ENCODE data around the gene MLC1. TPM values are rescaled to one million over a fixed set of nuclear protein-coding genes. Genes with fewer than 3 reads are reported as not detected.

Gene MLC1
- total RNA-seq, 2 donors from 2014 or later: 0.18 TPM; not detected in 1

DNA sequence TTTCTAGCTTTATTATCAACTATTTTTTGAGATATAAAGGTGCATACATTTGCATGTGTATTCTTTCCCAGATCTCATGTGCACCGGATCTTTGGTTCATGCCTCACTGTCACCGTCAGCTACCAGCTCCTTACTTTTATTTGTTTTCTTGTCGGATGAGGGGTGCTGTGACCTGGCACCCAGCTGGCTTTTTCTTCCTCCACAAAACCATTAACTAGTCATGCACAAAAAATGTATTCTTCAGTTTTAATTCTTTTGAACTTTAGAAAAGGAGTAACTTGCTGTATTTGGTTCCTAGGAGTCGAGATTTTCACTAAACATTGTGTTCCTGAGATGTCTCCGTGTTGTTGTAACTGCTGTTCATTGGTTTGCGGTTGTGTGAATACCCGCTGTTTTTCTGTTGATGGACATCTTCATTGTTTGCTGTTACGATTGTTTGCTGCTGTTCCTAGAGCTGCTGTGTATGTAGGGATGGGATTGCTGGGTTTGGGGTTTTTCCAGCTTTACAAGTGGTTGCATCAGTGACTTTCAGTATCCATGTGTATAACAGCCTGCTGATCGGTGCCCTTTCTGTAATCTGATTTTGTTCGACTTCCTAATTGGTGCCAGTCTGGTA, 44.0 kb upstream of the MLC1 start:
- peaks cover 4% of the 10 kb centered on the region for H3K9me3 Mint-ChIP-seq
- no peak for DNase-seq
- H3K27me3 Mint-ChIP-seq (ENCODE audit: insufficient read depth): peaks cover 2% of the 10 kb centered on the region
- no peak overlapping the region for H3K4me3 ChIP-seq (ENCODE audit: low read length)
- no peaks in the 10 kb centered on the region for H3K36me3 ChIP-seq (ENCODE audit: control insufficient read depth, insufficient read depth, low read length)
- H3K36me3 Mint-ChIP-seq (ENCODE audit: low read depth): no peaks in the 10 kb centered on the region
- H3K27ac Mint-ChIP-seq: no peak overlapping the region
- WGBS, 2 experiments (ENCODE audit: insufficient coverage in 1 of 2, insufficient read length in 1 of 2): 58 to 90% methylated on average over 5 to 10 of the region's 10 CpGs
- no peak overlapping the region for H3K4me3 Mint-ChIP-seq
- no peaks in the 10 kb centered on the region for H3K4me1 ChIP-seq (ENCODE audit: control insufficient read depth, insufficient read depth, low read length)
- no peaks in the 10 kb centered on the region for H3K27me3 ChIP-seq (ENCODE audit: control insufficient read depth, insufficient read depth, low read length, poor library complexity, severe bottlenecking)
- H3K4me1 Mint-ChIP-seq: no peaks in the 10 kb centered on the region
- no peaks in the 10 kb centered on the region for H3K9me3 ChIP-seq (ENCODE audit: control insufficient read depth, low read length)
- no peak for TF ChIP-seq CTCF (conservative IDR thresholded peaks at IDR 0.05)
- no peak overlapping the region for H3K27ac ChIP-seq (ENCODE audit: low read depth, low read length)
- no peak overlapping the region for H3K9ac ChIP-seq (ENCODE audit: extremely low read depth, low read length, poor library complexity, severe bottlenecking)

GRCh38 chr22:50125029-50125428, 39.8 kb upstream of the MLC1 start:
- H3K4me1 Mint-ChIP-seq: no peaks in the 10 kb centered on the region
- peaks cover 7% of the 10 kb centered on the region for H3K9me3 ChIP-seq (ENCODE audit: control insufficient read depth, low read length)
- no peaks in the 10 kb centered on the region for H3K36me3 Mint-ChIP-seq (ENCODE audit: low read depth)
- no peak for DNase-seq
- H3K27ac ChIP-seq (ENCODE audit: low read depth, low read length): no peak overlapping the region
- no peak overlapping the region for H3K9ac ChIP-seq (ENCODE audit: extremely low read depth, low read length, poor library complexity, severe bottlenecking)
- no peak overlapping the region for H3K4me3 ChIP-seq (ENCODE audit: low read length)
- no peaks in the 10 kb centered on the region for H3K36me3 ChIP-seq (ENCODE audit: control insufficient read depth, insufficient read depth, low read length)
- H3K27me3 Mint-ChIP-seq (ENCODE audit: insufficient read depth): peaks cover 10% of the 10 kb centered on the region
- H3K4me3 Mint-ChIP-seq: no peak overlapping the region
- H3K4me1 ChIP-seq (ENCODE audit: control insufficient read depth, insufficient read depth, low read length): no peaks in the 10 kb centered on the region
- H3K27ac Mint-ChIP-seq: no peak overlapping the region
- no peaks in the 10 kb centered on the region for H3K27me3 ChIP-seq (ENCODE audit: control insufficient read depth, insufficient read depth, low read length, poor library complexity, severe bottlenecking)
- no peak for TF ChIP-seq CTCF (conservative IDR thresholded peaks at IDR 0.05)
- 89 to 95% methylated on average over 7 to 9 of the region's 9 CpGs for WGBS, 2 experiments (ENCODE audit: insufficient coverage in 1 of 2, insufficient read length in 1 of 2)
- peaks cover 19% of the 10 kb centered on the region for H3K9me3 Mint-ChIP-seq

DNA sequence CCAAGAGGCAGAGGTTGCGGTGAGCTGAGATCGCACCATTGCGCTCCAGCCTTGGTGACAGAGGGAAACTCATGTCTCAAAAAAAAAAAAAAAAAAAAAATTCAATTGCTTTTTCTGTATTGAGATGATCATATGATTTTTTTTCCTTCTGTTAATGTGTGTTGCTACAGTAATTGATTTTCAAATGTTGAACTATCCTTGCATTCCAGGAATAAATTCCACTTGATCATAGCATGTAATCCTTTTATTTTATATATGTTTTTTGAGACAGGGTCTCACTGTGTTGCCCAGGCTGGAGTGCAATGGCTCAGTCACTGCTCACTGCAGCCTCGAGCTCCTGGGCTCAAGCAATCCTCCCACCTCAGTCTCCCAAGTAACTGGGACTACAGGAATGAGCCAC, 37.9 kb upstream of the MLC1 start:
- no peak for TF ChIP-seq CTCF (conservative IDR thresholded peaks at IDR 0.05)
- H3K36me3 Mint-ChIP-seq (ENCODE audit: low read depth): no peaks in the 10 kb centered on the region
- no peaks in the 10 kb centered on the region for H3K27me3 ChIP-seq (ENCODE audit: control insufficient read depth, insufficient read depth, low read length, poor library complexity, severe bottlenecking)
- no peaks in the 10 kb centered on the region for H3K36me3 ChIP-seq (ENCODE audit: control insufficient read depth, insufficient read depth, low read length)
- DNase-seq: no peak
- peaks cover 10% of the 10 kb centered on the region for H3K27me3 Mint-ChIP-seq (ENCODE audit: insufficient read depth)
- no peak overlapping the region for H3K4me3 ChIP-seq (ENCODE audit: low read length)
- no peak overlapping the region for H3K27ac Mint-ChIP-seq
- 96 to 100% methylated on average over 1 to 4 of the region's 4 CpGs for WGBS, 2 experiments (ENCODE audit: insufficient coverage in 1 of 2, insufficient read length in 1 of 2)
- no peak overlapping the region for H3K9ac ChIP-seq (ENCODE audit: extremely low read depth, low read length, poor library complexity, severe bottlenecking)
- no peaks in the 10 kb centered on the region for H3K4me1 ChIP-seq (ENCODE audit: control insufficient read depth, insufficient read depth, low read length)
- peaks cover 7% of the 10 kb centered on the region for H3K9me3 ChIP-seq (ENCODE audit: control insufficient read depth, low read length)
- H3K4me3 Mint-ChIP-seq: no peak overlapping the region
- H3K9me3 Mint-ChIP-seq: peaks cover 19% of the 10 kb centered on the region
- H3K4me1 Mint-ChIP-seq: peaks cover 9% of the 10 kb centered on the region
- H3K27ac ChIP-seq (ENCODE audit: low read depth, low read length): no peak overlapping the region

Data from endodermal cell (in vitro differentiated cells).